GM19468 (cell line): ENCODE results near the gene RNF17.
"Not testable (repeated sequence)": the region's sequence is repeated elsewhere in the genome, so short reads cannot be mapped to it uniquely, and the experiment has no call there.

Experiments
- ATAC-seq: cut with Tn5 transposase; IDR thresholded peaks from one replicate; pipeline ENCODE4 v1.9.1; 2021; ENCODE audit warnings: mild to moderate bottlenecking, moderate library complexity, moderate number of reproducible peaks; ENCODE audit not compliant: unreplicated experiment; ENCODE audit errors: extremely low read depth

RNF17 gene

DNA sequence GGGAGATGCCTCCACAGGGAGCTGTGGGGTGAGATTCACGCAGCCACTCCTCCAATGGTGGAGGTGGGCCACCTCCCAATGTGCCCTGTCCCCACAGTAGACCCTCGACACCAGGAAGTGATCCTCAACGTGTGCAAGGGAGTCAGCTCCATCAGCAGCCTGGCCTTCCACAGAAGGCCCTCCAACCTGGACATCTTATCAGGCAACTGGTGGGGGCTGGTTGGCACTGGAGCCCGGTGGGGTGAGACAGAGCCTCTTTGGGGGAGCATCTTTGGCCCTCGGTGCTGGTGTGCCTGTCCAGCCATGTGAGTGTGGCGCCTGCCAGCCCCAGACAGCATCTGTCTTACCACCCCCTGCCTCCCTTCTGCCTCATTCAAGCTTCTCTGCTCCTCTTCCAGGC, 19.7 kb upstream of the RNF17 start:
- ATAC-seq: no peak

- ATAC-seq: no peak
Measured at GRCh38 chr13:24745516-24745860, 18.5 kb upstream of the RNF17 start.

DNA sequence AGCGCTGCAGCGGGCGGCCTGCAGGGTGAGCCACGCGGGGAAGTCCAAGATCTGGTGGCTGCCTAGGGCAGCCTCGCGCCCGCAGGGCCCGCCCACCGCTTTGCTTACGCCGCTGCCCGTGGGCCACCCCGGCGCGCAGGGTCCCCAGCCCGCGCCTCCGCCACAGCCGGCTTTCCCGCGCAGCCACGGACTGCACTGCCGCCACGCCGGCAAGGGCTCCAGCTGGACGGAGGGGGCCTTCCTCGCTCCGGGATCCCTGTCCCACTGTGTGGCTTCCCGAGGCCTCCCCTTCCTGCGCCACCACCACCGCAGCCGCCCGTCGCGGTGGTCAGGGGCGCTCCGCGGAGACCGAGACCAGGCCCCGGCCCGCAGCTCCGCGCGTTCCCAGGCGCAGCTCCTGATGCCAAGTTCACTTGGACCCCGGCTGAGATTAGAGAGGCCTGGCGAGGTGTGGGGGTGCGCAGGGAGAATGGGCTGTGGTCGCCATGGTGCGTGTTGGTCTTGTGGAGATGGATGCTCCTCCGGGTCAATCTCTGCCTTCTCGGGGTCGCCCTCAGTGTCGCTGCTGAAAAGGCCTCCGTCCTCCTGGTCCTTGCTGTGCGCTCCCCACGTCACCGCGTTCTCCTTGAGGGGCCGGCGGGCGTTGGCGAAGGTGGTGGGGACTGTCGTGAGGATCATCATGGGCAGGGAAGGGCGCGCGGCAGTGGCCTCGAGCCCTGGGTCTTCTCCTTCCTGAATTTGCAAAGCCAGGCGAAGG, 17.9 kb upstream of the RNF17 start:
- ATAC-seq: no peak

- ATAC-seq: no peak
Measured at GRCh38 chr13:24746618-24747247, 17.2 kb upstream of the RNF17 start.

- ATAC-seq: no peak
Measured at GRCh38 chr13:24747248-24748060, 16.5 kb upstream of the RNF17 start.

DNA sequence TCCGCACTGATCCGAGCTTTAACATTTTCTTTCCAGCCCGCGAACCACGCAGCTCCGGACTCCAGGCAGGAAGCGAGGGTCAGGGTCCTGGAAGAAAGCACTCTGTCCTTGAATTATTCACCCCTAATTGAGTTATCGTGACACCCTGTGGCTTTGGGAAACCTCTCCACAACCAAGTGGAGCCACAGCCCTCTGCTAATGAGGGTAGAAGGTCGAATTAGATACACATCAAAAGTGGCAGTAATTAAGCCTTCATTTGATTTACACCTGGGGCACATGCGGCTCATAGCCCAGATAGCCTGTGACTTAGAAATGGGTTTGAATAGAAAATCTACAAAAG, 15.9 kb upstream of the RNF17 start:
- no peak for ATAC-seq

- no peak for ATAC-seq
Measured at GRCh38 chr13:24759197-24759596, 4.8 kb upstream of the RNF17 start.

DNA sequence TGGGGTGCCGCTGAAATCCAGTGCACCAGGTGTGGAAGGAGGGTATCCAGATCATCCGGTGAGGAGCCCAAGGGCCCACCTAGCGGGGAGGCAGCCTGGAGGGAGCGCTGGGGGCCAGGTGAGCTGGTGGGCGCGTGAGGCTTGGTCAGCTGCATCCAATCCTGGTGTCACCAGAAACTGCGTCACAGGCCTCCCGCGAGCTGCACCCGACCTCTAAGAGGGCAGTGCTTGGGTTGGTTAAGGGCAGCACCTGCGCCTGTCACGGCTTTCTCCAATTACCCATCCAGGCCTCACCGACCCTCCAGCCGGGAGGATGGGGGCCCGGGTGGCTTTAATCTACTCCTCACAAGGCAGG, 284 bp downstream of the RNF17 start:
- ATAC-seq: no peak

GRCh38 chr13:24777171-24777570, 13.2 kb downstream of the RNF17 start:
- ATAC-seq: no peak

DNA sequence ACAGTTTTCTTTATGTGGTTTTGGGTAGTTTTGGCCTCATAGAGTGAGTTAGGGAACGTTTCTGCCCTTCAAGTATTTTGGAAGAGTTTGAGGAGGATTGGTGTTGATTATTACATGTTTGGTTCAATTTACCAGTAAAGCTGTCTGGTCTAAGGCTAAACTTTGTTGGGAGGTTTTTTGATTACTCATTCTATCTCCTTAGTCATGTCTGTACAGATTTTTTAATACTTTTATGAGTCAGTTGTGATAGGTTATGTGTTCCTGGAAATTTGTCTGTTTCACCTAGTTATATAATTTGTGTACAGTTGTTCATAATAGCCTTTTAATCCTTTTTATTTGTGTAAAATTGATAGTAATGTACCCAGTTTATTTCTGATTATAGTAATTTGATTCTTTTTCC, 20.4 kb downstream of the RNF17 start:
- ATAC-seq: no peak

GRCh38 chr13:24788538-24788937, 24.6 kb downstream of the RNF17 start:
- no peak for ATAC-seq

- no peak for ATAC-seq
Measured at GRCh38 chr13:24802074-24802473, 38.1 kb downstream of the RNF17 start.

DNA sequence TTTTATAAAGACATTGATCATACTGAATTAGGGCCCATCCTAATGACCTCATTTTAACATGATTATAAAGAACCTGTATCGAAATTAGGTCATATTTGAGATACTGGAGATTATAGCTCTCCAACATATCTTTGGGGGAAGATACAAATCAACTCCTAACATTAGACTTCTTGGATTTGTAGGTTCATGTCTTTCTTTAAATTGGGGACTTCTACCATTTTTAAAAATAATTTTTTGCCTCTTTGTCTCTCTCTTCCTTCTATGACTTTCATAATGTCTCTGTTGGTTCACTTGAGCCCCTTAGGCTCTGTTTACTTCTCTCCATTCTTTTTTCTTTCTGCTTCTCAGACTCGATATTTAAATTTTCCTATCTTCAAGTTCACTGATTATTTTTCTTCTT, 57.2 kb downstream of the RNF17 start:
- no peak for ATAC-seq

GRCh38 chr13:24822640-24823039, 58.7 kb downstream of the RNF17 start:
- no peak for ATAC-seq

GRCh38 chr13:24823122-24823710, 59.2 kb downstream of the RNF17 start:
- not testable (repeated sequence) for ATAC-seq

DNA sequence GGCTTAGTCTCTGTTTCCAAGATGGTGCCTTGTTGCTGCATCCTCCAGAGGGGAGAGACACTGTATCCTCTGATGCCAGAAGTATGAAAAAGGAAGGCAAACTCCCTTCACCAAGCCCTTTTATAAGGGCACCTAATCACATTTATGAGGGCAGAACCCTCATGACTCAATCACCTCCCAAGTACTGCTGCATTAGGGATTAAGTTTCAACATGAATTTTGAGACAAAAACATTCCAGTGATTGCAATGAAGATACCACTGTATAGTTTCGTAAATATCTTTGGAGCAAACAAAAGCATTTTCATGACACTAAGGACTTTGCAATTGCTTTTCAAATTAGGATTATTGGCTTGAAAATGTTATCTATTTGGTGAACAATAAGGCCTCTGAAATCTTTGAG, 63.8 kb downstream of the RNF17 start:
- ATAC-seq: no peak

- ATAC-seq: no peak
Measured at GRCh38 chr13:24834902-24835510, 71.0 kb downstream of the RNF17 start.

DNA sequence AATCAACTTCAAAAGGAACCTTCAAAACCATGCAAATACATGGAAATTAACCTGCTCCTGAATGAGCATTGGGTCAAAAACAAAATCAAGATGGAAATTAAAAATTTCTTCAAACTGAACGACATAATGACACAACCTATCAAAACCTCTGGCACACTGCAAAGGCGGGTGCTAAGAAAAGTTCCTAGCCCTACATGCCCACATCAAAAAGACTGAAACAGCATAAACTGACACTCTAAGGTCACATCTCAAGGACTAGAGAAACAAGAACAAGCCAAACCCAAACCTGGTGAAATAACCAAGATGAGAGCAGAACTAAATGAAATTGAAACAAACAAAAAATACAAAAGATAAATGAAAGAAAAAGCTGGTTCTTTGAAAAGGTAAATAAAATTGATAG, 73.6 kb downstream of the RNF17 start:
- ATAC-seq: not testable (repeated sequence)

GRCh38 chr13:24842549-24843274, 78.7 kb downstream of the RNF17 start:
- ATAC-seq: no peak

DNA sequence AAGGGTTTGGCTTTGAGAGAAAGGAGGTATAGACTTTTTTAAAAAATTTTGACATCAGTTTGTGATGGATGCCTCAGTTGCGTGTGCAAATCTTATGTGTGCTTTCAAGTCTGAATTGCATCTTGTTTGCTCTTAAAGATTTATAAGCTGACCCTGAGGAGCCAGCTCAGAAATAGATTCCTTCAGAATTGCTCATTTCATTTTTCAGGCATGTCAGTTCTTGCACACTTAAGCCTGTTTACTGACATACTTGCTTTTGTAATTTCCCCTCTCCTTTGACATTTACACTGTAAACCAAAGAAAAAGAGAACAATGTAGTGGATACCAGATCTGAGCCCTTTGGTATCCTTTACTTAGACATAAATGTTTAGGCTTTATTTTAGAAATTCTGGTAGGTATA, 87.6 kb downstream of the RNF17 start:
- ATAC-seq: no peak
